22Rv1 (cell line): Measurements from ENCODE around the gene MCOLN1.

Experiments used
- CTCF ChIP-seq: fragments of 450-650 bp; IDR thresholded peaks from 2 replicates; pipeline ENCODE4 v1.5.1; 2017; ENCODE audit warnings: mild to moderate bottlenecking
- ZFX ChIP-seq: fragments of 450-650 bp; IDR thresholded peaks from 2 replicates; pipeline ENCODE4 v1.6.1; 2017; ENCODE audit warnings: antibody characterized with exemption, borderline replicate concordance

GRCh38 chr19:7542556-7543348, 20.3 kb downstream of the MCOLN1 start:
- no peak for TF ChIP-seq CTCF
- no peak for TF ChIP-seq ZFX
